Mucosa of descending colon (tissue), 3 donors: Measurements from ENCODE around the gene KIFC1. TPM values are rescaled to one million over a fixed set of nuclear protein-coding genes. Genes with fewer than 3 reads are reported as not detected.

Experiments
- ATAC-seq: fragments of 200-7000 bp; cut with Tn5 transposase; one replicate; pipeline ENCODE4 v1.9.1; 2020; ENCODE audit warnings: mild to moderate bottlenecking, moderate library complexity
- DNase-seq, 3 donors: peaks; one replicate each; pipeline ENCODE4 v3.0.0-alpha.2; 2020
- H3K36me3 ChIP-seq: fragments of 200-600 bp; one replicate; pipeline ENCODE4 v1.8.0; 2021; ENCODE audit warnings: low read depth, mild to moderate bottlenecking
- H3K4me1 ChIP-seq: fragments of 200-600 bp; one replicate; pipeline ENCODE4 v1.8.0; 2021; ENCODE audit warnings: low read depth, mild to moderate bottlenecking
- H3K4me3 ChIP-seq: fragments of 200-600 bp; one replicate; pipeline ENCODE4 v1.8.0; 2021; ENCODE audit warnings: mild to moderate bottlenecking
- H3K9me3 ChIP-seq: fragments of 200-600 bp; one replicate; pipeline ENCODE4 v1.8.0; 2021; ENCODE audit warnings: mild to moderate bottlenecking
- CTCF ChIP-seq: fragments of 200-600 bp; IDR thresholded peaks from one replicate; pipeline ENCODE4 v1.8.0; 2022; ENCODE audit warnings: antibody characterized with exemption, mild to moderate bottlenecking
- intact Hi-C, 2 donors: fragments of 100-400 bp; cut with DNase I in 1 of 2; cut with micrococcal nuclease in 1 of 2; formaldehyde crosslinking; loops; one replicate each; pipeline versions ENCODE4 v1.11.0 to v1.11.1; 2022; cut with DNase I, micrococcal nuclease
- microRNA-seq: library from miRNA; unstranded; fragments of <30 nt; microRNA quantifications from one replicate; pipeline ENCODE4, GENCODE V29; 2019
- total RNA-seq, 3 donors: library from RNA; stranded (reverse); fragmentation: NEBNext Ultra II Directional in 2 of 3; extraction: Animal tissue kit (Norgen Biotek cat#: 25700) in 2 of 3; gene quantifications; one replicate each; pipeline versions ENCODE4 v1.2.1 to v1.2.4, GENCODE V29; 2021 to 2023
- donor health status: DM: no; HTN: no; CAD: no; lungs with moderate emphysema.
- donor health status: DM: no; HTN: no; CAD: no.
- donor health status: DM: no; HTN: yes; CAD: no.

Gene KIFC1
- total RNA-seq, 3 donors from 2014 or later, result 3.5 to 21.1 (median 6.3) TPM

DNA sequence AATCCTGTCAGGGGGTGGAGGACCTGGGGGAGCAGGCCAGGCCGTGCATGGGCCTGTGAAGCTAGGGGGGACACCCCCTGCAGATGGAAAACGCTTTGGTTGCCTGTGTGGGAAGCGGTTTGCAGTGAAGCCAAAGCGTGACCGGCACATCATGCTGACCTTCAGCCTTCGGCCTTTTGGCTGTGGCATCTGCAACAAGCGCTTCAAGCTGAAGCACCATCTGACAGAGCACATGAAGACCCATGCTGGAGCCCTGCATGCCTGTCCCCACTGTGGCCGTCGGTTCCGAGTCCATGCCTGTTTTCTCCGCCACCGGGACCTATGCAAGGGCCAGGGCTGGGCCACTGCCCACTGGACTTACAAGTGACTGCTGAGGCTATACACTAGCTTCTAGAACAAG is 64.5 kb downstream of the KIFC1 start:
- no peak for DNase-seq
- intact Hi-C loops, result no loop called here
- no peak for ATAC-seq

GRCh38 chr6:33458676-33459075 is 67.1 kb downstream of the KIFC1 start:
- no peak for ATAC-seq
- DNase-seq, result no peak
- intact Hi-C loops, result no loop called here

More for the DNA sequence above, 64.5 kb downstream of the KIFC1 start:
- peaks cover 15% of the 10 kb centered on the region for H3K4me1 ChIP-seq
- H3K4me3 ChIP-seq, result no peak overlapping the region
- H3K9me3 ChIP-seq, result no peaks in the 10 kb centered on the region
- no peaks in the 10 kb centered on the region for H3K36me3 ChIP-seq
- TF ChIP-seq CTCF, result no peak

DNA sequence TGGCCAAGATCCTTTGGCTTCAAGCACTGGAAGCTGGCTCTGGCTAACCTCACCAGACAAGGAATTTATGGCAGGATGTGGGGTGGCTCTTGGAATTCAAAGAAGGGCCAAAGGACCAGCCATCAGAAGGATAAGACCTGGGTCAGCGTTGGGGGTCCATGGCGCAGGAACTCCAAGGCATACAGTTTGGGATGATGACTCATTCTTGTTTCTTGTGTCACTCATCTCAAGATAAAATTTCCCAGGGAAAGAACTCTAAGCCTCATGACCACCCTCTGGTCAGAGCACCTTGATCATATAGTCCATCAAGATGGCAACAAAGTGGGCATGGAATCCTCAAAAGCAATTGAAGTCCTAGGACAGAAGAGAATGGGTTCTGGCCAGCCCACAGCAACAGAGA is 67.6 kb downstream of the KIFC1 start:
- H3K4me3 ChIP-seq, result no peak overlapping the region
- DNase-seq, result no peak
- no peaks in the 10 kb centered on the region for H3K36me3 ChIP-seq
- ATAC-seq, result no peak
- TF ChIP-seq CTCF, result no peak
- intact Hi-C loops, result no loop called here
- peaks cover 7% of the 10 kb centered on the region for H3K4me1 ChIP-seq
- no peaks in the 10 kb centered on the region for H3K9me3 ChIP-seq

More at GRCh38 chr6:33458676-33459075, 67.1 kb downstream of the KIFC1 start:
- H3K4me3 ChIP-seq, result no peak overlapping the region
- peaks cover 8% of the 10 kb centered on the region for H3K4me1 ChIP-seq
- no peaks in the 10 kb centered on the region for H3K36me3 ChIP-seq
- no peak for TF ChIP-seq CTCF
- no peaks in the 10 kb centered on the region for H3K9me3 ChIP-seq

Small RNA genes within 50 kb of the gene (microRNA-seq; reads per million reads assigned to microRNA genes)
- not detected for gene MIR5004

Other genes starting within 250 kb of the KIFC1 start
- 1 to 10 TPM in 1 of 3 donors, under 1 TPM in 2; 0.27 to 1.1 (median 0.52) TPM for gene COL11A2, start 199.4 kb upstream of the KIFC1 start, total RNA-seq
- gene RXRB, start 191.2 kb upstream of the KIFC1 start, total RNA-seq, result 10 to 100 TPM; 45.4 to 51.1 (median 51.1) TPM
- 100 to 1,000 TPM in 2 of 3 donors, 10 to 100 TPM in 1; 96.9 to 159 (median 106) TPM for gene SLC39A7, start 191.0 kb upstream of the KIFC1 start, total RNA-seq
- gene HSD17B8, start 187.2 kb upstream of the KIFC1 start, total RNA-seq, result 10 to 100 TPM; 12.3 to 23.2 (median 19.7) TPM
- gene RING1, start 183.3 kb upstream of the KIFC1 start, total RNA-seq, result 10 to 100 TPM; 28.4 to 45.1 (median 30.3) TPM
- gene VPS52, start 119.9 kb upstream of the KIFC1 start, total RNA-seq, result 10 to 100 TPM; 58.2 to 82.6 (median 72.7) TPM
- gene RPS18, start 119.7 kb upstream of the KIFC1 start, total RNA-seq, result 1,000 to 10,000 TPM; 1,579 to 1,936 (median 1,680) TPM
- gene B3GALT4, start 114.7 kb upstream of the KIFC1 start, total RNA-seq, result 10 to 100 TPM; 21.6 to 41.7 (median 24.2) TPM
- 10 to 100 TPM; 25.5 to 37.9 (median 30.9) TPM for gene WDR46, start 102.6 kb upstream of the KIFC1 start, total RNA-seq
- gene PFDN6, start 102.2 kb upstream of the KIFC1 start, total RNA-seq, result 10 to 100 TPM; 37.9 to 50.1 (median 40.2) TPM
- 10 to 100 TPM; 26.4 to 64.6 (median 38.9) TPM for gene RGL2, start 92.9 kb upstream of the KIFC1 start, total RNA-seq
- 100 to 1,000 TPM; 179 to 321 (median 258) TPM for gene TAPBP, start 77.7 kb upstream of the KIFC1 start, total RNA-seq
- 10 to 100 TPM; 18.5 to 23.7 (median 20.1) TPM for gene ZBTB22, start 74.1 kb upstream of the KIFC1 start, total RNA-seq
- 10 to 100 TPM; 34.7 to 46.1 (median 39.7) TPM for gene DAXX, start 68.9 kb upstream of the KIFC1 start, total RNA-seq
- 10 to 100 TPM; 29.9 to 96.5 (median 38.1) TPM for gene PHF1, start 19.2 kb downstream of the KIFC1 start, total RNA-seq
- gene CUTA, start 26.3 kb downstream of the KIFC1 start, total RNA-seq, result 100 to 1,000 TPM; 146 to 163 (median 151) TPM
- gene SYNGAP1, start 28.2 kb downstream of the KIFC1 start, total RNA-seq, result 10 to 100 TPM in 1 of 3 donors, 1 to 10 TPM in 2; 8.1 to 39.8 (median 8.8) TPM
- 1 to 10 TPM; 4.3 to 5.8 (median 4.5) TPM for gene ZBTB9, start 62.8 kb downstream of the KIFC1 start, total RNA-seq
- gene BAK1, start 188.5 kb downstream of the KIFC1 start, total RNA-seq, result 10 to 100 TPM; 57.1 to 97.9 (median 90.5) TPM
- 100 to 1,000 TPM in 2 of 3 donors, 10 to 100 TPM in 1; 60.2 to 111 (median 103) TPM for gene ITPR3, start 229.5 kb downstream of the KIFC1 start, total RNA-seq